HG03066 (cell line): ENCODE measurements around the gene NFAT5.

ENCODE experiments used
- ATAC-seq: cut with Tn5 transposase; IDR thresholded peaks from one replicate; pipeline ENCODE4 v1.9.1; 2021; ENCODE audit warnings: low read depth; ENCODE audit not compliant: unreplicated experiment

Gene NFAT5

GRCh38 chr16:69595127-69596036 is 29.6 kb downstream of the NFAT5 start:
- no peak for ATAC-seq

- ATAC-seq: no peak
Observed at GRCh38 chr16:69596801-69597200, 31.0 kb downstream of the NFAT5 start.

GRCh38 chr16:69598045-69598444 is 32.3 kb downstream of the NFAT5 start:
- ATAC-seq: no peak

GRCh38 chr16:69599731-69600130 is 34.0 kb downstream of the NFAT5 start:
- ATAC-seq: no peak

- no peak for ATAC-seq
Observed at GRCh38 chr16:69600202-69600601, 34.4 kb downstream of the NFAT5 start.

- no peak for ATAC-seq
Observed at GRCh38 chr16:69601250-69601649, 35.5 kb downstream of the NFAT5 start.

- no peak for ATAC-seq
Observed at GRCh38 chr16:69606985-69607384, 41.2 kb downstream of the NFAT5 start.

- no peak for ATAC-seq
Observed at GRCh38 chr16:69607674-69608073, 41.9 kb downstream of the NFAT5 start.

- no peak for ATAC-seq
Observed at GRCh38 chr16:69610356-69610755, 44.6 kb downstream of the NFAT5 start.

- ATAC-seq: no peak
Observed at GRCh38 chr16:69611103-69611640, 45.4 kb downstream of the NFAT5 start.

- no peak for ATAC-seq
Observed at GRCh38 chr16:69613378-69614154, 47.8 kb downstream of the NFAT5 start.

- no peak for ATAC-seq
Observed at GRCh38 chr16:69615528-69615927, 49.8 kb downstream of the NFAT5 start.

GRCh38 chr16:69616082-69616481 is 50.3 kb downstream of the NFAT5 start:
- no peak for ATAC-seq

- ATAC-seq: no peak
Observed at GRCh38 chr16:69618307-69618706, 52.5 kb downstream of the NFAT5 start.

- no peak for ATAC-seq
Observed at GRCh38 chr16:69618721-69619120, 53.0 kb downstream of the NFAT5 start.

- no peak for ATAC-seq
Observed at GRCh38 chr16:69619514-69619913, 53.7 kb downstream of the NFAT5 start.

- ATAC-seq: no peak
Observed at GRCh38 chr16:69620573-69620972, 54.8 kb downstream of the NFAT5 start.

GRCh38 chr16:69621225-69621624 is 55.5 kb downstream of the NFAT5 start:
- no peak for ATAC-seq

GRCh38 chr16:69626256-69626655 is 60.5 kb downstream of the NFAT5 start:
- no peak for ATAC-seq

- ATAC-seq: no peak
Observed at GRCh38 chr16:69632828-69633227, 67.1 kb downstream of the NFAT5 start.

- ATAC-seq: no peak
Observed at GRCh38 chr16:69633375-69633774, 67.6 kb downstream of the NFAT5 start.
